DMS79 (cell line): ENCODE data around the gene HAND2.

Experiments
- DNase-seq: peaks from one replicate; lab custom pipeline; 2025; lab: John Stamatoyannopoulos, UW

The HAND2 gene

GRCh38 chr4:173478201-173478912 lies 51.7 kb downstream of the HAND2 start:
- no peak for DNase-seq

- no peak for DNase-seq
Measured at GRCh38 chr4:173477016-173477415, 53.0 kb downstream of the HAND2 start.
